ENCODE measurements around the gene CCDC127. TPM values are rescaled to one million over a fixed set of nuclear protein-coding genes. Genes with fewer than 3 reads are reported as not detected.

Gene CCDC127
- total and polyA plus RNA-seq, 2 of the 4 experiments (the other 2 are of a cell fraction): 3.2 to 3.9 TPM

- Histone ChIP-seq H2BK120ac (ENCODE audit: low read depth, low read length) (peak overlapping the region; percentile 97), H4K20me1 (ENCODE audit: insufficient read depth, low read length) (no peaks in the 10 kb centered on the region), H3K9ac (ENCODE audit: low read depth, low read length) (no peak overlapping the region), H2BK20ac (ENCODE audit: low read depth, low read length) (peak overlapping the region; percentile 95), H2BK5ac (ENCODE audit: low read depth, low read length, poor library complexity, severe bottlenecking) (peak overlapping the region; percentile 82), H3K36me3 (ENCODE audit: control insufficient read depth, insufficient read depth, low read length) (no peaks in the 10 kb centered on the region), H3K4me2 (ENCODE audit: low read depth, low read length) (peak overlapping the region; percentile 13), H3K79me1 (ENCODE audit: low read depth in 1 of 2, low read length in 2 of 2) (no peaks in the 10 kb centered on the region; a peak in 1 of 4 replicates), H3K4me3 (ENCODE audit: insufficient read depth, low read depth, low read length) (no peak overlapping the region), H4K91ac (ENCODE audit: insufficient read depth, low read depth, low read length) (peak overlapping the region; percentile 95), H3K27ac (ENCODE audit: insufficient read depth, low read length) (peak overlapping the region; percentile 38), H4K8ac (ENCODE audit: low read depth in 2 of 2, low read length in 2 of 2) (peak overlapping the region; percentile 80 to 91), H3K4ac (ENCODE audit: low read depth, low read length) (peak overlapping the region; percentile 95), H2AK5ac (ENCODE audit: low read depth, low read length) (peak overlapping the region; percentile 100), H2BK15ac (ENCODE audit: low read depth, low read length) (peak overlapping the region; percentile 93; the same call in 2 of the 3 replicates), H3K4me1 (ENCODE audit: control insufficient read depth, insufficient read depth, low read length) (peaks cover 19% of the 10 kb centered on the region), H3K23ac (ENCODE audit: low read depth, low read length) (peak overlapping the region; percentile 63; the same call in 1 of the 2 replicates), H3K56ac (ENCODE audit: extremely low read depth, insufficient read depth, low read length) (peak overlapping the region; percentile 77), H3K18ac (ENCODE audit: low read depth, low read length) (peak overlapping the region; percentile 76), H3K14ac (replicated peaks; ENCODE audit: low read depth, low read length) (peak overlapping the region; percentile 92), H4K5ac (ENCODE audit: low read depth, low read length) (peak overlapping the region; percentile 74), H3K27me3 (ENCODE audit: control insufficient read depth, insufficient read depth, low read length) (no peaks in the 10 kb centered on the region), H3K9me1 (ENCODE audit: insufficient read depth, low read length) (peaks cover 22% of the 10 kb centered on the region; the same call in 1 of the 2 replicates), H2AK9ac (replicated peaks; ENCODE audit: low read depth, low read length, poor library complexity) (peak overlapping the region; percentile 51), H3K9me3 (ENCODE audit: control insufficient read depth, insufficient read depth, low read length) (no peaks in the 10 kb centered on the region), H2AFZ (replicated peaks; ENCODE audit: low read length, poor library complexity) (peak overlapping the region; percentile 60)
- peak; percentile 99 for DNase-seq
- in situ Hi-C loops (cut with MboI; ENCODE audit: low sequenced_read_pairs) (no loop called here), intact Hi-C loops (cut with micrococcal nuclease) (no loop called here), dilution Hi-C loops (cut with HindIII; ENCODE audit: low sequenced_read_pairs, unreplicated experiment) (no loop called here)
- ChIA-PET POLR2A (ENCODE audit: unreplicated experiment) (no interaction called here), CTCF (interaction anchor here (3.2 kb wide), 1 partner anchor 20 kb away, joined by 19 read pairs; no protein-coding TSS in a partner anchor)
- 22% methylated on average over 6 of the region's 18 CpGs; no CpG with 5 or more reads in 1 of the 2 experiments for WGBS, 2 experiments (ENCODE audit: extremely low coverage in 2 of 2, insufficient read length in 1 of 2)
- BruUV-seq (replicated peaks): no TSS peak
- peak; percentile 79 for ATAC-seq (ENCODE audit: low read depth)
- TF ChIP-seq CEBPB (IDR thresholded peaks at IDR 0.05; ENCODE audit: low read depth, low read length) (0 out of 2 replicates have a peak, but pooled peaks have one; percentile 15), CHD1 (IDR thresholded peaks at IDR 0.05; ENCODE audit: low read depth, low read length) (no peak), POLR2A (IDR thresholded peaks at IDR 0.05; ENCODE audit: low read depth, low read length) (peak; percentile 34; the same call in 1 of the 2 replicates), RAD21 (IDR thresholded peaks at IDR 0.05; ENCODE audit: low read length) (no peak), MAZ (IDR thresholded peaks at IDR 0.05; ENCODE audit: borderline replicate concordance, low read depth, low read length) (0 out of 2 replicates have a peak, but pooled peaks have one; percentile 18), MAFK (IDR thresholded peaks at IDR 0.05; ENCODE audit: low read depth, low read length) (peak; percentile 25; the same call in 1 of the 2 replicates), CTCF (conservative IDR thresholded peaks at IDR 0.05; ENCODE audit: low read depth, low read length) (no peak), NFE2L2 (IDR thresholded peaks at IDR 0.05; ENCODE audit: low read depth, low read length) (no peak), RCOR1 (IDR thresholded peaks at IDR 0.05; ENCODE audit: insufficient replicate concordance, low read length) (peak; percentile 15), USF2 (IDR thresholded peaks at IDR 0.05; ENCODE audit: low read depth, low read length) (no peak), SMC3 (IDR thresholded peaks at IDR 0.05; ENCODE audit: low read depth, low read length) (no peak), FOS (IDR thresholded peaks at IDR 0.05; ENCODE audit: low read depth, low read length) (peak; percentile 88), BHLHE40 (IDR thresholded peaks at IDR 0.05; ENCODE audit: low read depth, low read length) (no peak), RFX5 (IDR thresholded peaks at IDR 0.05; ENCODE audit: low read depth, low read length) (no peak)
These were observed 49.8 kb downstream of the CCDC127 start for GRCh38 chr5:167982-168660.
